OCI-LY3 (cell line): ENCODE results near the gene DMRTA2.

Experiments
- H2AFZ ChIP-seq: fragments of 200-600, 300-600 bp; shearing (Covaris generic); 2 replicates; pipeline ENCODE4 v1.6.0; 2014; ENCODE audit warnings: antibody characterized with exemption, low read depth, low read length
- H3K27ac ChIP-seq: fragments of 200-600, 300-600 bp; sonication (generic); 2 replicates; pipeline ENCODE4 v1.5.1; 2014; ENCODE audit warnings: mild to moderate bottlenecking, low read length, moderate library complexity, mixed read lengths
- H3K27me3 ChIP-seq: fragments of 200-600, 300-600 bp; sonication (generic); 2 replicates; pipeline ENCODE4 v1.6.1; 2014; ENCODE audit warnings: low read depth, low read length, mixed read lengths
- H3K36me3 ChIP-seq: fragments of 200-600, 300-600 bp; sonication (generic); replicated peaks from 2 replicates; pipeline ENCODE3; 2014; ENCODE audit warnings: low read depth, low read length, mixed read lengths
- H3K4me1 ChIP-seq: fragments of 300-600, 200-600 bp; sonication (generic); 2 replicates; pipeline ENCODE4 v1.6.1; 2014; ENCODE audit warnings: low read length, mixed read lengths
- H3K4me2 ChIP-seq: fragments of 200-600, 300-600 bp; sonication (generic); 2 replicates; pipeline ENCODE4 v1.6.1; 2014; ENCODE audit warnings: low read length, mixed read lengths
- H3K4me3 ChIP-seq: fragments of 300-600, 200-600 bp; sonication (generic); 2 replicates; pipeline ENCODE4 v1.5.1; 2014; ENCODE audit warnings: antibody characterized with exemption, mild to moderate bottlenecking, low read length, moderate library complexity
- H3K79me2 ChIP-seq: fragments of 300-600, 200-600 bp; shearing (Covaris generic); 2 replicates; pipeline ENCODE4 v1.6.1; 2014; ENCODE audit warnings: mild to moderate bottlenecking, low read length, mixed read lengths
- H3K9ac ChIP-seq: fragments of 300-600, 200-600 bp; shearing (Covaris generic); 2 replicates; pipeline ENCODE4 v1.6.0; 2014; ENCODE audit warnings: mild to moderate bottlenecking, low read length, moderate library complexity
- H3K9me3 ChIP-seq: fragments of 200-600, 300-600 bp; shearing (Covaris generic); 2 replicates; pipeline ENCODE4 v1.6.1; 2014; ENCODE audit warnings: low read length, mixed read lengths; ENCODE audit not compliant: insufficient read depth
- H4K20me1 ChIP-seq: fragments of 200-600, 300-600 bp; sonication (generic); 2 replicates; pipeline ENCODE4 v1.6.1; 2016; ENCODE audit warnings: low read length, mixed read lengths; ENCODE audit not compliant: insufficient read depth
- CTCF ChIP-seq: fragments of 200-600, 300-600 bp; sonication (generic); IDR thresholded peaks from 2 replicates; pipeline ENCODE4 v1.5.1; 2014; ENCODE audit warnings: antibody characterized with exemption, low read length, low read depth
- EZH2phosphoT487 ChIP-seq: fragments of 200-600 bp; shearing (Covaris generic); IDR thresholded peaks from 2 replicates; pipeline ENCODE4 v1.6.1; 2018; ENCODE audit warnings: antibody characterized with exemption, mixed run types, low read depth

Gene DMRTA2

GRCh38 chr1:50422946-50423669 lies at the start of gene DMRTA2:
Gene DMRTA2, minus strand, starts transcription at chr1:50423443. Its CDS starts 1,907 bp downstream, at chr1:50421536.
- H3K9me3 ChIP-seq, result no peaks in the 10 kb centered on the region
- H3K4me3 ChIP-seq, result no peak within 1 kb of the TSS
- no peak within 1 kb of the TSS for H3K4me2 ChIP-seq
- no peak within 1 kb of the TSS for H3K27ac ChIP-seq
- no peak within 1 kb of the TSS for H2AFZ ChIP-seq
- H3K27me3 ChIP-seq, result no peaks in the 10 kb centered on the region
- no peak for TF ChIP-seq CTCF
- no peak for TF ChIP-seq EZH2phosphoT487
- H3K79me2 ChIP-seq, result no peaks in the 10 kb centered on the region
- no peaks in the 10 kb centered on the region for H3K36me3 ChIP-seq
- no peaks in the 10 kb centered on the region for H3K4me1 ChIP-seq
- no peak within 1 kb of the TSS for H3K9ac ChIP-seq
- no peaks in the 10 kb centered on the region for H4K20me1 ChIP-seq

- H4K20me1 ChIP-seq, result no peaks in the 10 kb centered on the region
- H2AFZ ChIP-seq, result no peak overlapping the region
- no peaks in the 10 kb centered on the region for H3K36me3 ChIP-seq
- no peak overlapping the region for H3K27ac ChIP-seq
- H3K9me3 ChIP-seq, result no peaks in the 10 kb centered on the region
- no peak overlapping the region for H3K9ac ChIP-seq
- no peak overlapping the region for H3K4me3 ChIP-seq
- H3K27me3 ChIP-seq, result no peaks in the 10 kb centered on the region
- TF ChIP-seq EZH2phosphoT487 (no peak), CTCF (no peak)
- H3K79me2 ChIP-seq, result no peaks in the 10 kb centered on the region
- H3K4me1 ChIP-seq, result no peaks in the 10 kb centered on the region
- no peak overlapping the region for H3K4me2 ChIP-seq
Measured at GRCh38 chr1:50471967-50472366, 48.7 kb upstream of the DMRTA2 start.

- no peaks in the 10 kb centered on the region for H3K9me3 ChIP-seq
- no peaks in the 10 kb centered on the region for H3K79me2 ChIP-seq
- no peak overlapping the region for H3K27ac ChIP-seq
- no peak overlapping the region for H3K4me2 ChIP-seq
- no peaks in the 10 kb centered on the region for H3K4me1 ChIP-seq
- no peak for TF ChIP-seq EZH2phosphoT487
- no peak for TF ChIP-seq CTCF
- no peaks in the 10 kb centered on the region for H3K27me3 ChIP-seq
- no peaks in the 10 kb centered on the region for H4K20me1 ChIP-seq
- no peak overlapping the region for H3K9ac ChIP-seq
- no peak overlapping the region for H3K4me3 ChIP-seq
- H3K36me3 ChIP-seq, result no peaks in the 10 kb centered on the region
- no peak overlapping the region for H2AFZ ChIP-seq
Measured at GRCh38 chr1:50462964-50463363, 39.7 kb upstream of the DMRTA2 start.

- no peak overlapping the region for H3K27ac ChIP-seq
- no peaks in the 10 kb centered on the region for H3K9me3 ChIP-seq
- H3K27me3 ChIP-seq, result no peaks in the 10 kb centered on the region
- no peak overlapping the region for H3K4me2 ChIP-seq
- H3K4me1 ChIP-seq, result peaks cover 8% of the 10 kb centered on the region
- H4K20me1 ChIP-seq, result no peaks in the 10 kb centered on the region
- H3K36me3 ChIP-seq, result no peaks in the 10 kb centered on the region
- no peak for TF ChIP-seq EZH2phosphoT487
- no peak for TF ChIP-seq CTCF
- no peaks in the 10 kb centered on the region for H3K79me2 ChIP-seq
- H2AFZ ChIP-seq, result no peak overlapping the region
- H3K4me3 ChIP-seq, result no peak overlapping the region
- no peak overlapping the region for H3K9ac ChIP-seq
Measured at GRCh38 chr1:50458507-50458906, 35.3 kb upstream of the DMRTA2 start.
